GM12874 (cell line): Measurements from ENCODE around the gene SMLR1.

Experiments used
- CTCF ChIP-seq: IDR thresholded peaks from 2 replicates; pipeline ENCODE4 v1.5.1; 2011; ENCODE audit warnings: low read depth, mild to moderate bottlenecking, control low read depth, low read length, moderate library complexity; ENCODE audit not compliant: insufficient read depth

SMLR1 gene

GRCh38 chr6:130872250-130873095, 45.3 kb downstream of the SMLR1 start:
- peak; percentile 87 for TF ChIP-seq CTCF

DNA sequence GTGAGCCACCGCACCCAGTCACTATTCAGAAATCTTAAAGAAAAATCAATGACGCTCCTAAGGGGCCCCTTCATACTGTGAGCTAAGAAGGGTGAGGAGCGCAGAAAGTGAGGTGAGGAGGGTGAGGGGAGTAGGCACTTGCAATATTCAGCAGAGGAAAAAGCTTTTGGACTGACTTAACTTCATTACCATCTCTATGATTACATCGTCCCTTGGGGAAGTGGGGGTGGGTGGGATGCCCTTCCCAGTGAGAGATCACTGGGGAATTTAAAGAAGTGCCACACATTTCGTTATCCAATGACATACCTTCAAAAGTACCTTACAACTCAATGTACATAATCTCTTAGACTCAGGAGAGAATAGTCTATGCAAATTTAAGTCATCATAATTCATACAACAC, 46.5 kb downstream of the SMLR1 start:
- TF ChIP-seq CTCF, result no peak

DNA sequence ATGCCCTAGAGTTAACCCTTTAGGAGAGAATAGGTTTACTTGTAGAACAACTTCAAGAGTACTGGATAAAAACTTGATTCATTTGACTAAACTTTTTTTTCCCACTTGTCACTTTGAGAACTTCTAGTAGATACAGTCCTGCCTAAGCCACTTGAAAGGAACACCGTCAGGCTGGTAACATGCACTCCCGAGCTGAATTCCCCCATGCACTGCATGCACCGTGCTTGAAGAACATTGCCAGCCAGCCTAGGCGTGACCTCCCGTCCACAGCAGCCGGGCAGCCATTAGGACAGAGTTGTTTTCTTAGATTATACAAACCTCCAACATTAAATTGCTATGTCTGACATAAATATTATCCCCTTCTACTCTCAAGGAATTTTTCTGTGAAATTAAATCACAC, 52.6 kb downstream of the SMLR1 start:
- no peak for TF ChIP-seq CTCF

- TF ChIP-seq CTCF, result no peak
These were observed 55.2 kb downstream of the SMLR1 start for GRCh38 chr6:130882370-130882769.

- peak; percentile 72 for TF ChIP-seq CTCF
These were observed 58.4 kb downstream of the SMLR1 start for GRCh38 chr6:130885392-130886192.
